Tongue (tissue), 2 donors: ENCODE data around the gene MSH4. TPM values are rescaled to one million over a fixed set of nuclear protein-coding genes. Genes with fewer than 3 reads are reported as not detected.
"Not testable (repeated sequence)": the region's sequence is repeated elsewhere in the genome, so short reads cannot be mapped to it uniquely, and the experiment has no call there.

Experiments used
- DNase-seq: peaks from one replicate; pipeline ENCODE4 v3.0.0-alpha.2; 2015
- total RNA-seq: library from RNA; depleted of rRNA; stranded (reverse); fragments of >200 nt; gene quantifications from one replicate; pipeline ENCODE4 v1.2.3, GENCODE V29; 2014

The MSH4 gene
- 0.51 TPM for total RNA-seq

GRCh38 chr1:75796376-75797272, at the start of gene MSH4:
TSS of gene MSH4 (plus strand) at chr1:75796882. CDS start at chr1:75796986, 104 bp downstream.
- DNase-seq, result peak; percentile 20

DNA sequence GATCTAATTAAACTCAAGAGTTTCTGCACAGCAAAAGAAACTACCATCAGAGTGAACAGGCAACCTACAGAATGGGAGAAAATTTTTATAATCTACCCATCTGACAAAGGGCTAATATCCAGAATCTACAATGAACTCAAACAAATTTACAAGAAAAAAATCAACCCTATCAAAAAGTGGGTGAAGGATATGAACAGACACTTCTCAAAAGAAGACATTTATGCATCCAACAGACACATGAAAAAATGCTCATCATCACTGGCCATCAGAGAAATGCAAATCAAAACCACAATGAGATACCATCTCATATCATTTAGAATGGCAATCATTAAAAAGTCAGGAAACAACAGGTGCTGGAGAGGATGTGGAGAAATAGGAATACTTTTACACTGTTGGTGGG, 39.5 kb upstream of the MSH4 start:
- not testable (repeated sequence) for DNase-seq

- DNase-seq, result not testable (repeated sequence)
Observed at GRCh38 chr1:75758543-75758942, 38.1 kb upstream of the MSH4 start.

DNA sequence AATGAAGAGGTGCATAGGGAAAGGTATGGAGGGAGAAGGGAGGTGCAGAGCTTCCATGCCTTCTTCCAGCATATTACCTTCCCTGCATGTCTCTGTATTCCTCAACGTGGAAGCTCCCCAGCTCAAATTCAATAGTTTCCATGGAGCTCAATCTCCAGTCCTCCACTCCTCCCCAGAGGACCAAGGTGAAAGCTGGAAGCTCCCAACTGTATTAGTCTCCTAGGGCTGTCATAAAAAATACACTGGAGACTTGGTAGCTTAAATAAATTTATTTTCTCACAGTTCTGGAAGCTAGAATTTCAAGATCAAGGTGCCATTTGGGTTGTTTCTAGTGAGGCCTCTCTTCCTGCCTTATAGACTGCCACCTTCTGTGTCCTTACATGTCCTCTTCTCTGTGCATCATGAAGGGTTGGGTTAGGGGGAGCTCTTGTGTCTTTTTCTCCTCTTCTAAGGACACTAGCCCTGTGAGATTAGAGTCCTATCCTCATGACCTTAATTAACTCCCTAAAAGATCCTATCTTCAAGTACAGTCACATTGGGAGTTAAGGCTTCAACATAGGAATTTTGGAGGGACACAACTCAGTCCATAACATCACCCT, 32.5 kb upstream of the MSH4 start:
- no peak for DNase-seq

DNA sequence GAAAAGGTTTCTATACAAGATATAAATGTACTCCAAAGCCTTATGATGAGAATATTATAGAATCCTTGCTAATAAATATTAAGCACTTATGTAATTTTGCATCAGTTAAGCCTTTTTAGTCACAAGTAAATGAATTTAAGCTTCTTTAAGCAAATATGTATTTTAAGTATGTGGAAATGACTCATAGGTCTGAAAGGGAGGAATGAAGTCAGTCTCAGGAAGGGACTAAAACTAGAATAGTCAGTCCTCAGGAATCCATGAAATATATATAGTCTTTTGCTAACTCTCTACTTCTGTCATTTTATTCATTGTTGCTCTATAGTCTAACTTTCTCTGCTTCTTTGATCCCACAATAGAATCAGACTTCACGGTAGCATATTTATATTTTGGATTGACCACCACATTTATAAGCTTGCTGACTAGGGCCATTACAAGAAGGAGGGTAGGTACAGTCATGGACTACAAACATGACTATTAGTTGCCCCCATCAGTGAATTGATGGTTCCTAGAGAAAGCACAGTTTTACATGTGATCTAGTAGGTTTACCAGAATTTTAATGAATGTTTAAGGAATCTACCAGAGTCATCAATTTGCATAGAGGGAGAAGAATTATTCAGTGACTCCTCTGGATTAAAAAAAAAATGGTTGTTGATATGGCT, 30.9 kb upstream of the MSH4 start:
- no peak for DNase-seq

DNA sequence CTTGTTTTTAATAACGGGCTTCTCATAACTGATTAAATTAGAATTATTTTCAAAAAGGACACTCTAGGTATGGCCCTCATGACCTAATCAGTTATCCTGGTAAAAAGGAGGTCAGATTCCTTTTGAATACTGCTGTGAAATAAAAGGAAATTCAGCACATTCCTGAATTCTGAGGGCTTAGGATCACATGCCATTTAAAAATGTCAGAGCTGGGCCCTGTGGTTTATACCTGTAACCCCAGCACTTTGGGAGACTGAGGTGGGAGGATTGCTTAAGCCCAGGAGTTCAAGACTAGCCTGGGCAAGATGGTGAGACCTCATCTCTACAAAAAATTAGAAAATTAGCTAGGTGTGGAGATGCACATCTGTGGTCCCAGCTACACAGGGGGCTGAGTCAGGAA, 28.7 kb upstream of the MSH4 start:
- DNase-seq, result no peak

DNA sequence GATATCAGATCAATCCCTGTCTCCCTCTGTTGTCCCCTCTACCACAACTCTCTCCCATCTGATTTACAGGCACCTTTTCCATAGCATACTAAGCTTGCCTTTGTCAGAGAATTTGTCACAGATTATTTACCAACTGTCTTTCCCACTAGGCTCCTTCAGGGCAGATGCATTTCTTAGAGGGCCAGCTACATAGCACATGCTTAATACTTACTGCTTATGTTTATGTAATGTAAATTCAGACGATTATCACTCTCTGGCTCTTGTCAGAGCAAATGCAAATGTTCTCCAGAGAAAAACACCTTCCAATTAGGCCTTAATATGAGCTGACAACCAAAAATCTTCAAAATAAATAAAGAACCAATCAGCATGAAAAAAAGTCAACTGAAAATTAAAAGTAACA, 25.9 kb upstream of the MSH4 start:
- no peak for DNase-seq

- no peak for DNase-seq
Observed at GRCh38 chr1:75771978-75772377, 24.7 kb upstream of the MSH4 start.

DNA sequence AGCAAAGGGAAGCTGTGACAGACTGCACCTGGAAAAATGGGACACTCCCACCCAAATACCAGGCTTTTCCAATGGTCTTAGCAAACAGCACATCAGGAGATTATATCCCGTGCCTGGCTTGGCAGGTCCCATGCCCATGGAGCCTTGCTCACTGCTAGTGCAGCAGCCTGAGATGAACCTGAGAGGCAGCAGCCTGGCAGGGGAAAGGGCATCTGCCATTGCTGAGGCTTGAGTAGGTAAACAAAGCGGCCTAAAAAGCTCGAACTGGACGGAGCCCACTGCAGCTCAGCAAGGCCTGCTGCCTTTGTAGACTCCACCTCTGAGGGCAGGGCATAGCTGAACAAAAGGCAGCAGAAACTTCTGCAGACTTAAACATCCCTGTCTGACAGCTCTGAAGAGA, 18.9 kb upstream of the MSH4 start:
- not testable (repeated sequence) for DNase-seq

DNA sequence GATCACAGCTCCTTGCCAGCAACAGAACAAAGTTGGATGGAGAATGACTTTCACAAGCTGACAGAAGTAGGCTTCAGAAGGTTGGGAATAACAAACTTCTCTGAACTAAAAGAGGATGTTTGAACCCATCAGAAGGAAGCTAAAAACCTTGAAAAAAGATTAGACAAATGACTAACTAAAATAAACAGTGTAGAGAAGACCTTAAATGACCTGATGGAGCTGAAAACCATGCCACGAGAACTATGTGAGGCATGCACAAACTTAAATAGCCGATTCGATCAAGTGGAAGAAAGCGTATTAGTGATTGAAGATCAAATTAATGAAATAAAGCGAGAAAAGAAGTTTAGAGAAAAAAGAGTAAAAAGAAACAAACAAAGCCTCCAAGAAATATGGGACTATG, 18.0 kb upstream of the MSH4 start:
- DNase-seq, result not testable (repeated sequence)

- not testable (repeated sequence) for DNase-seq
Observed at GRCh38 chr1:75780183-75780582, 16.5 kb upstream of the MSH4 start.

GRCh38 chr1:75783920-75784319, 12.8 kb upstream of the MSH4 start:
- DNase-seq, result not testable (repeated sequence)

- DNase-seq, result no peak
Observed at GRCh38 chr1:75785320-75785982, 11.2 kb upstream of the MSH4 start.

DNA sequence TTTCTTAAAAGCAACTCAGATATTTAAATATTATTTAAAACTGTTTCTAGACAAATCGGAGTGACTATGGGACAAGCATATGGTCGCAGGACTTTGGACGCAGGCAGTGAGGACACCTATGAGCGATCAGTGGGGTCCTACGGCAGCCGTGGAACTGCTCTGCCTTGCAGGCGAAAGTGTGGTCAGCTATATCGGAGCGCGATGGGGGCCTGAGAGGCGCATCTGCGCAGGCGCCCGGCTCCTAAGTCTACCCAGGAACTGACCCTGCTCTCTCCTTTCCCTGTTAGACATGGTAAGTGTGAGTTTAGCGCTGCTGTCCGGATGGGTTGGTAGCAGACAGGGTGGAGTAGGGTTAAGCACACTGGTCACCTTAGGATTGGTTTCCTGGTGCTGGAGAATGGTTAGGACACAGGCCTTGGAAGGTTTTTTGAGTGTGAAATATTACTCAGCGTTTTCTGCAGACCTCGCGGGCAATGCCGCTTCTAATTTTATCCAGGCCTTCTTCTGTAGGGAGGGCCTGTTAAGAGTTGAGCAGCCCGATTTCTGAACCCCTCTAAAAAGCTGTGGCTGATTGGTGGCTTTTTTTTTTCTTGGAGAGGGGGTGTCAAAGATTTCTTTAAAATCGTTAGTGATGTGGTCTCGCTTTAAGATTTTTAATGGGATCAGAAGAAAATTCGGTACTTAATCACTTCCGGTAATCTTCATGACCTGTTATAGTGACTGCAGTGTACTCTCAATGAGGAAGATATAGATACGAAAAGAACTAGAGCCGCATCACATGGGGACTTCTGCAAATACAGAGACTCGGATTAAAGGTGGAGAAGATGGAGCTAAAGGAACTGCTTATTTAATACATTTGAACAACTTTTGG, 10.5 kb upstream of the MSH4 start, which contains the start of gene RABGGTB:
TSS of gene RABGGTB (plus strand) at position 274 of the 871 bp plus-strand sequence. CDS start at position 290, 16 bp downstream.
- DNase-seq, result peak; percentile 99

- DNase-seq, result no peak
Observed at GRCh38 chr1:75786901-75787493, 9.7 kb upstream of the MSH4 start.

GRCh38 chr1:75787524-75787923, 9.2 kb upstream of the MSH4 start:
- no peak for DNase-seq

- DNase-seq, result no peak
Observed at GRCh38 chr1:75789988-75790387, 6.7 kb upstream of the MSH4 start.

DNA sequence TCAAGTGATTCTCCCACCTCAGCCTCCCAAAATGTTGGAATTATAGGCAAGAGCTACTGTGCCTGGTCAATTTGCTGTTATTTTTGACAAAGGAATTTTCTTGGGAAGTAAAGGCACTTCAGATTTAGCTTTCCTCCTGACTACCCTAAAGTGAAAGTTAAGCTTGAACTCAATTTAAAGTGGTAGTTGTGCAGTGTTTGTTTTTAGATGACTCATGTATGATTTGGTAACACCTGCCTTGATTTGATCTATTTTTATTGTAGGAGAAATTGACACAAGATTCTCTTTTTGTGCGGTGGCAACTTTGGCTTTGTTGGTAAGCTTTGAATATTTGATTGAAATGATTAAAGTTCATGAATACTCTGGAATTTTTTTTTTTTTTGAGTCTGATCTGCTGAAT, 5.7 kb upstream of the MSH4 start:
- no peak for DNase-seq

DNA sequence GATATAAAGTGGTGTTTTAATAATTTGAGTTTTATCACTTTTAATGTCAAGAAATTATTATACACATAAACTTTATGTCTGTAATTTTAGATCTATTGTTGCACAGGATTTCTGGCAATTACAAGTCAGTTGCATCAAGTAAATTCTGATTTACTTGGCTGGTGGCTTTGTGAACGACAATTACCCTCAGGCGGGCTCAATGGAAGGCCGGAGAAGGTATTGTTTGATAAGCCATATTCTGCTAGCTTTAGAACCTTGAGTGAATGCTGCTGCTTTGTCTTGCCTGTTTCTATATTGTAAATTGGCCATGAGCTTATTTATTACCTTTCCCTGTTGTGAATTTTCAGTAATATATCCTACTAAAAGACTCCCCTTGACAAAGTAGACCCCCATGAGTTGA, 4.6 kb upstream of the MSH4 start:
- DNase-seq, result no peak

GRCh38 chr1:75794382-75794781, 2.3 kb upstream of the MSH4 start:
- no peak for DNase-seq

DNA sequence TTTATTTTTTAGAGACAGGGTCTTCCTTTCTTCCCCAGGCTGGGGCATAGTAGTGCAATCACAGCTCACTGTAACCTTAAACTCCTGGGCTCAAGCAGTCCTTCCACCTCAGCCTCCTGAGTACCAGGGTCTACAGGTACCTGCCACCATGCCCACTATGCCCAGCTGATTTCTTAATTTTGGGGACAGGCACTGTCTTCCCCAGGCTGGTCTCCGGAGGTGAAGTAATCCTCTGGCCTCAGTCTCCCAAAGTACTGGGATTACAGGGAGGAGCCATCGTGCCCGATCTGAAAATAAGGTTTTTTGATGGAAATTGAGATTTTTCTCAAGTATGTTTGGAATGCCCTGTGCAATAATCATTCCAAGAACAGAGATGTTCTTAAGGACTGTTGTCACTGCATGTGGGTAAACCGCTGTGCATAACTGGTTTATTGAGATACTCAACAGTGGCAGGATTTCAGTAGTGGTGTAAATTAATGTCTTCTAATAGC, 934 bp upstream of the MSH4 start:
- DNase-seq, result no peak
